Measurements from ENCODE around the gene RAD51B.

RAD51B gene

DNA sequence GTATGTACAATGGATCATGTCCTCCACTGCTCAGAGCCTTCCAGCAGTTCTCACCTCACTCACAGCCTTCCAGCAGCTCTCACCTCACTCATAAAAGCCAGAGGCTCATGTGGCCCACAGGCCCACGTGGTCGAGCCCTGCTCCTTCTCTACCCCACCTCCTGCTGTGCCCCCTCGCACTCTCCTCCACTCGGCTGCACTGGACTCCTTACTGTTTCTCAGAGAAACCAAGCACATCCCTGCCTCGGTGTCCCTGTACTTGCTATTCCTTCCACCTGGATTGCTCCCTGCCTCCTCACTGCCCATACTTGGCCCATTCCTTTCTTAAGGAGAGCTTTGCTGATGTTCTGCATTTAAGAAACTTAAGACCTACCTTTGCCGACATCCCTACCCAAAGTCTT is 753.5 kb downstream of the RAD51B start:
- no peak overlapping the region for H3K4me3 ChIP-seq (ENCODE audit: low read length)
- no peak for TF ChIP-seq ZNF274 (IDR thresholded peaks at IDR 0.05; ENCODE audit: low read depth, low read length)

DNA sequence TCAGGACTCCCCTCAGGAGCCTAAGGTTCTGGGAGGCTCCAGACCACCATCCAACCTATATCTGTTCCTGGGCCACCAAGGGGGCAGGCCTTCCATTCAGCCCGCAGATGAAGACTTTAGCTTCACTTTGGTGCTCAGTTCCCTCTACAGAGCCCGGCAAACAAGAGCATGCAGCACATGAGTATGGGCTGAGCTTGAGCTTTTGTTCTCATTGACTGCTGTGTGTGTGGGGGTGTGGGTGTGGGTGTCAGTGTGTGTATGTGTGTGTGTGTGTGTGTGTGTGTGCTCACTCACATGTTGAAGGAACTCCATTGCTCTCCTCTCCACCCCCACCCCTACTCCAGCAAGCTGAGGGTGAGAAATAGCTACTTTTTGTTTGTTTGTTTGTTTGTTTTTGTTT is 754.1 kb downstream of the RAD51B start:
- no peak for TF ChIP-seq ZNF274 (IDR thresholded peaks at IDR 0.05; ENCODE audit: low read depth, low read length)
- H3K4me3 ChIP-seq (ENCODE audit: low read length): no peak overlapping the region

GRCh38 chr14:68574461-68574860 is 754.9 kb downstream of the RAD51B start:
- TF ChIP-seq ZNF274 (IDR thresholded peaks at IDR 0.05; ENCODE audit: low read depth, low read length): no peak
- H3K4me3 ChIP-seq (ENCODE audit: low read length): no peak overlapping the region

DNA sequence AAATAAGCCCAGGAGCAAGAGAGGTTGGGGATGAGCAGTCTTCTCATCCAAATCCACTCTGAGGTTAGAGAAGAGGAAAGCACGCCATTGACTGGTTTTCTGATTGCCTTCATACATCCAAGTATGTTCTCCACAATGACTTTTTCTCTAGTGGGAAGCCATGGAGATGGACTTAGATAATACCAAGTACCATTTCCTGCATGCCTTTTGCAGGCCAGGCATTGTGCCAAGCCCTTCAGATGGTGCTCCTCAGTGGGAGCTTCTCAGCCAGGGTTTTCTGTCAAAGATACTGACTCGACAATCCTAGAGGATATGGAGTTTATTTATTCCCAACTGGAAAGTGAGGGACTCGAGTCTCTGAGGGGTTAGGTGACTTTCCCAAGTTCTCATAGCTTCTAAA is 755.3 kb downstream of the RAD51B start:
- H3K4me3 ChIP-seq (ENCODE audit: low read length): no peak overlapping the region
- no peak for TF ChIP-seq ZNF274 (IDR thresholded peaks at IDR 0.05; ENCODE audit: low read depth, low read length)

DNA sequence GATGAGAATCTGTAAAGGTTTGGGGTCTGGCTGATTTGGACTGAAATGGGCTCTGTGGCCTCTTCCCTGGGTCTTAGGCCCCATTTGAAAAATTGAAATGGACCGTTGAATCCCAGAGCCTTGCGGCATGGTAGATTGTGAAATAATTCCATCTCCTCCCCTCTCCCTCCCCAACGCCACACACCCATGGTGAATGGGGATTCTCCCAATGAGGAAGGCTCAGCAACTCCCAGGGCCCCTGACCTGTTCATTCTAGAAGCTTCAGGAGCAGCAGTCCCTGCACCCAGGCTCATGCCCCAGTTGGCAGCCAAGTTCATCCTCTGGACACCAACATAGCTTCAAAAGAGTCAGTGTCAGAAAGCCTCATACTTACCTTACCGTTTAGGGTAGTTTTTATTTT is 755.8 kb downstream of the RAD51B start:
- no peak for TF ChIP-seq ZNF274 (IDR thresholded peaks at IDR 0.05; ENCODE audit: low read depth, low read length)
- H3K4me3 ChIP-seq (ENCODE audit: low read length): no peak overlapping the region

- TF ChIP-seq ZNF274 (IDR thresholded peaks at IDR 0.05; ENCODE audit: low read depth, low read length): no peak
- H3K4me3 ChIP-seq (ENCODE audit: low read length): no peak overlapping the region
Measured at GRCh38 chr14:68576031-68576430, 756.5 kb downstream of the RAD51B start.

- TF ChIP-seq ZNF274 (IDR thresholded peaks at IDR 0.05; ENCODE audit: low read depth, low read length): no peak
- H3K4me3 ChIP-seq (ENCODE audit: low read length): no peak overlapping the region
Measured at GRCh38 chr14:68576496-68577244, 757.1 kb downstream of the RAD51B start.

DNA sequence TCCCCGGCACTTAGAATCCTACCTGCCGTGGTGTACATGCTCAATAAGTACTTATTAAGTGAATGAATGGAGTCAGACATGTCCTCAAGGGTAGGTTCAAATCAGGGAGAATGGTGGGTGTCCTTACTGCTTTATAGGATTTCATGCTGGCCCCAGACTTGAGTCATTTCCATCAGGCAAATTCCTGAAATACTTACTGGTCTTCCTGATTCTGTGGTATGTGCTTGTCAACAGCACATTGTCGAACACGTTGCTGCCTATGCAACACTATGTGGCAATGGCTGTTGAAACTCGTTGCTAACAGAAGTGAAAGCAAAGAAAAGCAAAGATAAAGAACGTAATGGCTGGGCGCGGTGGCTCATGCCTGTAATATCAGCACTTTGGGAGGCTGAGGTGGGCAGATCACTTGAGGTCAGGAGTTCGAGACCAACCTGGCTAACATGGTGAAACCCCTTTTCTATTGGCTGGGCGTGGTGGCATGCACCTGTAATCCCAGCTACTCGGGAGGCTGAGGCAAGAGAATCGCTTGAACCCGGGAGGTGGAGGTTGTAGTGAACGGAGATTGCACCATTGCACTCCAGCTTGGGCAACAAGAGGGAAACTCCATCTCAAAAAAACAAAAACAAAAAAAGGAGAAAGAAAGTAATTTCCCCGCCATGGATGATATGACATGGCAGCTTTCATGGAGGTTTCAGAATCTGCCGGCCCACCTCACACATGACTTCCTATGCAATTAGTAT is 758.4 kb downstream of the RAD51B start:
- TF ChIP-seq ZNF274 (IDR thresholded peaks at IDR 0.05; ENCODE audit: low read depth, low read length): no peak
- H3K4me3 ChIP-seq (ENCODE audit: low read length): no peak overlapping the region

DNA sequence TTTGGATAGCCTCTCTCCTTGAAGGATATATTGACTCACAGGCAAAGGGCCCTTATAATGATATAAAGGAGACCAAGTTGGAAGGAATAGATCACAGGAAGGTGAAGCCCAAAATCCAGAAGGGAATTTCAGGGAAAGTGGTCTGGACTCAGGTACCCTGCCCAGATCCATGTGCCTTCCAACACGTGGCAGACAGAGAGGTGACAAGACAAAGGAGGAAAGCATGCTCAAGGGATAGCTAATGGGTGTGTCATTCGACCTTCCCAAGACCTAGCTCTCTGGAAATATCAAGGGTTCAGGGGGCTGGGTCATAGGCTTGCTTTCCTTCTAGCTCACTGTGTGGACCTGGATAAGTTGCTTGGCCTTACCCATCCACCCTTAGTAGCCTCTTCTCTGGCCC is 759.0 kb downstream of the RAD51B start:
- no peak for TF ChIP-seq ZNF274 (IDR thresholded peaks at IDR 0.05; ENCODE audit: low read depth, low read length)
- no peak overlapping the region for H3K4me3 ChIP-seq (ENCODE audit: low read length)

- H3K4me3 ChIP-seq (ENCODE audit: low read length): no peak overlapping the region
- TF ChIP-seq ZNF274 (IDR thresholded peaks at IDR 0.05; ENCODE audit: low read depth, low read length): no peak
Measured at GRCh38 chr14:68580096-68580645, 760.6 kb downstream of the RAD51B start.

DNA sequence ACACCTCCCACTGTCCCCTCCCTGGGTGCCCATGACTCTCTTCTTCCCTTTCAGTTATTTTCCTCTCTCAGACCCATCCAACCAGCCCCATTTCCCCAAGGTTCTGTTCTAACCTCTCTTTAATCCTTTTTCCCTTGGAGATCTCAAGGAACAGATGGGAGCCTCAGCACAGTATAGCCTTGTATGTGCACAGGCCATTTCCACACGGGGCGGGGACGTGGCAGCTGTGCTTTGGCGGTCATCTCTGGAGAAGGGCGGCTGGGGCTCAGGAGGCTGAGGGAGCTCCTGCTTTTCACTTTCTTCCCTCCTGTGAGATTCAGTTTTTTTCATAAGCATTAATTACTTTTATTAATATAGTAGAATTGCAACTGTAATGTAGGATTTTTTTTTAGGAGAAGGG is 761.1 kb downstream of the RAD51B start:
- TF ChIP-seq ZNF274 (IDR thresholded peaks at IDR 0.05; ENCODE audit: low read depth, low read length): no peak
- no peak overlapping the region for H3K4me3 ChIP-seq (ENCODE audit: low read length)

GRCh38 chr14:68583548-68584280 is 764.1 kb downstream of the RAD51B start:
- no peak for TF ChIP-seq ZNF274 (IDR thresholded peaks at IDR 0.05; ENCODE audit: low read depth, low read length)
- H3K4me3 ChIP-seq (ENCODE audit: low read length): no peak overlapping the region

DNA sequence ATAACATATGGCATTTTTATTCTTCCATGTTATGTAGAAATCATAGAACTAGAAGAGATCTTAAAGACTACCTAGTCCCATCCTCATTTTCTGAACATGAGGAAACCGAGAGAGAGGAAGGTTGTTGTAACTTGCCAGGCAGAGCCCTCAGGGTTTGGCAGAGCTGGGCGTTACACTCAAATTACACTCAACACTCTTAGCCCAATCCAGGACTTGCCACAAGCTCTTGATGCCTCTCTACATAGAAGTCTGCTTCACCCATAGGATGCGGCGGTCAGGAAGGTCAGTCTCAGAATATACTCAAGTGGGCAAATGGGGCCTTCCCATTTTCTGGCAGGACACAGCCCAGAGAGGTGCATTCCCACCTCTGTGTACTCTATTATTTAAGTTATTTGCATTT is 765.2 kb downstream of the RAD51B start:
- no peak overlapping the region for H3K4me3 ChIP-seq (ENCODE audit: low read length)
- no peak for TF ChIP-seq ZNF274 (IDR thresholded peaks at IDR 0.05; ENCODE audit: low read depth, low read length)

GRCh38 chr14:68585690-68586089 is 766.1 kb downstream of the RAD51B start:
- no peak for TF ChIP-seq ZNF274 (IDR thresholded peaks at IDR 0.05; ENCODE audit: low read depth, low read length)

More at GRCh38 chr14:68585690-68586089, 766.1 kb downstream of the RAD51B start:
- no peak overlapping the region for H3K4me3 ChIP-seq (ENCODE audit: low read length)
